Measurements from ENCODE around the gene CAPZB.

CAPZB gene

DNA sequence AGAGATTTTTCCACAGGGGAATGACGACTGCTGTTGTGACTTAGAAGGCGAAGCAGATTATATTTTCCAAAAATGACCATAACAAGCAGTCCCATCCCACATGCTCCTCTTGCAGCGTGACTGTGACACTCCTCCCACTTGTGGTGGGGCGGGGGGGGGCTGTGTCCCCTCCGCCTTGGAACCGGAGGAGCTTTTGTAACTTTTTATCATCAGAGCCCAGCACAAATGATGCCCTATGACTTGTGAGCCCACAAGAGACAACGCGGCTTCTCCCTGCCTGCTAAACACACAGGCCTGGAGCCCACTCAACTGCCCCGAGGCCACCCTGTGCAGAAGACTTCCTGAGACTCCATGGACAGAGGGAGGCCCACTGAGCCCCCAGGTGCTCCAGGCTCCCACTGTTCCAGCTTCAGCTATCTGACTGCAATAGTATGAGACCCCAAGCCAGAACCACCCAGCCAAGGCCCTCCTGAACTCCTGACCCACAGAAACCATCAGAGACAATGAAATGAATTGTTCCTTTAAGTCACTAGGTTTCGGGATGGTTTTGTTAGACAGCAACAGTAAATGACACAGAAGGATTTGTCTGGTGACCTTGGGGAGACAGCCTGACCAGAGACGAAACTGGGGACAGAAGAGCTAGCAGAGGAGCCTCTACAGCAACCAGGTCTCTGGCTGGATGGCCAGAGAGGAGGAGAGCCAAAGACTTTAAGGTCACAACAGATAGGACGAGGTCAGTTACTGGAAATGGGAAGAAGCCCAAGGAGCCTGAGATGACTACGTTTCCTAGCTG lies 58.8 kb downstream of the CAPZB start:
- no peak for DNase-seq

DNA sequence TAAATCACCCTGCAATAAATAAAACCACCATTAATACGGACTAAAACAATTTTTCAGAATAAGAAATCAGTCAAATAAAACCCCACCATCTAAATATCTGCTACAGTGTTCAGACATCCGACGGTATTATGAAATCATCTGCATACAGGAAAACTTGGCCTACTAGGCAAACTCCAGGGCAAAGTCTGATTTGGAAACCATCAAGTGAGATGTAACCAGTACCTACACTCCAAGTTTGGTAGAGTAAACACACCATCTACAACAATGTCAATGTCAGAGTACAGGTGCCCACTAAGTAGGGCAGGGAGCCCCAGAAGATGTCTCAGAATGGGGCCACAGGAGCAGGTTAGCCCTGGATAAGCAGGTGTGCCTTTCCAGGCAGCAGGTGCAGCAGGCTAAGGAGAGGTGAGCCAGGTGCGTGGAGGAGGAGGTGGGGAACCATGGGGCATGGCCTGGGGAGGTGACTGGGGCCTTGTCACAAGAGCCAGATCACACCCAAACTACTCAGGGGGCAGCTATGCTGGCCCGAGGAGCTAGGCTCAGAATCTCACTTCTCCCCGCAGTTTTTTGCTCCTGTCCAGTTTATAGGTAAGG lies 59.6 kb downstream of the CAPZB start:
- no peak for DNase-seq

DNA sequence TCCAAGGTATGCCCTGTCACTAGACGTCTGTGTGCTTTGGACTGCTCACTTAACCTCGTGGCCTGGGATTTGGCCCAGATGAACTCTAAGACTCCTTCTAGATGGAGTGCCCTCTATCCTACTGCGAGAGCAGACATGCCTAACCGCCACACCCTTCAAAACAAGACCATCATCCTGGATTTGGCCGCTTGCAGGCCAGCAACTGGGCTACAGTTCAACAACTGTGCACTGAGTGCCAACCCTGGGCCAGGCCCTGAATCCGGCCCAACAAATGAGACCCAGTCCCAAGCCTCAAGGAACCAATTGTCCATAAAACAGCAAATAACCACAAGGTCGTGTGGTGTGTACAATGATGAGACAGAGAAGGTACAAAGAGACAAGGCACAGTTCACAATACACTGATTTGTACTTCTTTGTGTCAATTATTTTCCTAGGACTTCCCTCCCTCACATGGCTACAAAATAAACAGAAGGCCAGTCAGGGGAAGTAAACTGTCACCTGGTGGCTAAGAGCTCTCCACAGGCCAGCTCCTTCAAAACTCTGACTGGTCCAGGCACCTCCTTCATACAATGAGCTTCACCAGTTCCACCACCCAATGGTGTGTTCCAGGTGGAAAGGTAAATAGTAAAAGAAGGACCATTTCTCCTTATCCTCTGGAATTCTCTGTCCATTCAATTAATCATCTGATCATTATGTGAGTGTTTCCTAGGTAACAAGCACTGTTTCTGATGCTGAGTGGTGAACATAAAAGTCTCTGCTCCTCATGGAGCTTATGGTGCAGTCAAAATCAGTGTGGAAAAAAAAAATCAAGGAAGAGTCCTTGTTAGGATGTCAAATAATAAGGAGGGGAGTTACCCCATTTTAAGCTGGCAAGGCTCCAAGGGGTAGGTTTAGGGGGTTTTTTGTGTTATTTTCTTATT lies 60.4 kb downstream of the CAPZB start:
- DNase-seq, result no peak

DNA sequence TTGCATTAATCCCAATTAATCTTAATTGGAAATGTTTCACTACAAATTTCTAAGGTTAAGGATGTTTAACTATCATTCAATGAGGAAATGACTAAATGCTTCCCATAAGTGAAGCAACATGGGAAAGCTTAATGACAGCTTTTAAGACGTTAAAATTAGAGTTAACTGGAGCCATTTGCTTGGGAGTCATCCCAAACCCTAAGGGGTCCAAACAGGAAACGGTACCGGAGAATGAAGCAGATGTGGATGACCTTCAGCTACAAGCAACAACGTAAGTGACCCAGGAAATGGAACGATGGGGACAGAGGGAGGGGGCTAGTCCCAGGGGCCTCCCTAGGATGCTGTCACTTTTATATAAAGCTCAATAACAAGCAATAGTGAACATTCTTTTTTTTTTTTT lies 62.2 kb downstream of the CAPZB start:
- no peak for DNase-seq

DNA sequence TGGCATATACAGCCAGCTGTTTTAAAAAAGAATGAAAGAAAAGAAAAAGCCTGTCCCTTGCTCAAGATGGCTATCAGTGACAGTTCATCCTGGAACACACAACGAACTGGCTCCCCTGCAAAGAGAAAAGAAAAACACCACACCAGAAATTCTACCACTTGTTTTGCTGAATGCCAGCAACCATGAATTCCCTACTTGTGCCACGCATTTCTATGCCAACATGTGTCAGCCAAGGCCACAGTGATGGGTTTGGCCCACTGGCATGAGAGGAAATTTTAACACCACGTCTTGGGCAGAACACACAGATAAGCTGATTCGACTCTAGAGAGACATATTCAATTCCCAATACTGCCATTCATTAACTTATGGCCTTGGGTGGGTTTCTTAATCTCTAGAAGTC lies 64.0 kb downstream of the CAPZB start:
- no peak for DNase-seq

DNA sequence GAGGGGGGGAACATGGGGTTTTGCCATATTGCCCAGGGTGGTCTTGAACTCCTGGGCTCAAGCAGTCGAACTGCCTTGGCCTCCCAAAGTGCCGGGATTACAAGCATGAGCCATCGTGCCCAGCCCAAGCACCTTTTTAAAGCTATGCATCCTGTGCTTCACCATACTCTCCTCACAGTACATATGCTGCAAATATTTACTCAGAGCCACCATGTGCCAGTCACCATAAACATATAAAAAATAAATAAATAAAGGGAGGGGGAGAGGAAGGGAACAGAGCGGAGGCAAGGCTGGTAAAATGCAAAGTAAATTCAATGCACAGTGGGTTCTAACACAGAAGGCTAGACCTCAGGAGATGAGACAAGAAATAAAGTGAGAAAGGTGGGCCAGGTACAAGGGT lies 64.7 kb downstream of the CAPZB start:
- DNase-seq, result no peak

DNA sequence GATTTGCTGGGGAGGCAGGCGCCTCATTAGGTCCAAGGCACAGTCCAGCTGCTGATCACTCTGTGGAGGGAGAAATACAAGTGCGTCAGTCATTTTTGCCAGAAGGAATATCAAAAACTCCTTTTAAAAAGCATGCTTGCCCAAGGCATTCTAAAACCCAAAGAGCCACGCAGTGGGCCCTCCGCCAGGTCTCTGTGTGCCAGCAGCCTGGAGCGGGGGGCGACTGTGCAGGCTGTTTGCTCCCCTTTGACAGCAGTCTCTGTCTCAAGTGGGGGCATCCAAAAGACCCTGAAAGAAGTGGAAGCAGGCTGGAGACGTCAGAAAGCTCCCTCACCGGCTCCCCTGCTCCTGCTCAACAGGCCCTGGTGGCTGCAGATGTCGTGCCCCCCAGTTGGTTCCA lies 65.6 kb downstream of the CAPZB start:
- no peak for DNase-seq

DNA sequence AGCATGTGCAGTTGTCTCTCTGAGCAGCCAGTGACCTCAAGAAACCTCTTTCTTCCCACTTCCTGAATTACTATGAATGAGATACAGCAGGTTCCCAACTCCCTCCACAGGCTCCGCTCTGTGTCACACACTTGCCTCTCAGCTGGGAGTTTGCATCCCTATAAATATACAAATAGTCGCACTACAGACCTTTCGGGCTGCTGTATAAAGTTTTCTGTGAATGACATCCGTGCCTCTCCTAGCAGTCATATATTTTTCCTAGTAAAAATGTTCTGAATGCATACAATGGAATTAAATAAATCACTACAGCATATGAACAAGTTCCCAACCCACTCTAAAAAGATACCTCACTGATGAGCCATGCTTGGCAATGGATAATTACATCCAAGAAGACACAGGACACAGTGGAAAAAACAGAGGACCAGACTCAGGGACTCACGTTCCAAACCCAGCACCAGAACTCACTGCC lies 66.8 kb downstream of the CAPZB start:
- no peak for DNase-seq

DNA sequence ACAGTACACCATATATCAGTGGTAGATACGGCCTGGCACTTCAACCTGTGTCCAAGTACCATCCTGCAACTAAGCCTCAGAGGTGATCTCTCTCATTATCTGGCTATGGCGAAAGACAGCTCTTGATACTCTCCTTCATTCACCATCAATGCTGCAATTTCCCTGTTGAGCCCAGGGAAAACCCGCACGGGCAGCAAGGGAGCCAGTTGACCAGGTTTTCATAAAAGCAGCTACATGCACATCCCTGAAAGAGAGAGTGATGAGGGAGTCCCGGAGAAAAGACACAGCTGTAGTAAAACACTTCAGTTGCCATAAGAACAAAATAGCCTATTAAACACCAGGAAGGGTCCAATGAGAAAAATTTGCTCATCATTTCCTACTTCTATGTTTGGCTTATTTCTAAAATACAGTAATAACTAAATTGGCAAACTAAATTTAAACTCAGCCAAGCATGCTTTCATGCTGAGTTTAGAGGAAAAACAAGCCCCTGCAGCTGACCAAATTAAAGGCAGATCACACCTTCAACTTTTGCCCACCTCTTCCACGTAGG lies 68.3 kb downstream of the CAPZB start:
- DNase-seq, result no peak

DNA sequence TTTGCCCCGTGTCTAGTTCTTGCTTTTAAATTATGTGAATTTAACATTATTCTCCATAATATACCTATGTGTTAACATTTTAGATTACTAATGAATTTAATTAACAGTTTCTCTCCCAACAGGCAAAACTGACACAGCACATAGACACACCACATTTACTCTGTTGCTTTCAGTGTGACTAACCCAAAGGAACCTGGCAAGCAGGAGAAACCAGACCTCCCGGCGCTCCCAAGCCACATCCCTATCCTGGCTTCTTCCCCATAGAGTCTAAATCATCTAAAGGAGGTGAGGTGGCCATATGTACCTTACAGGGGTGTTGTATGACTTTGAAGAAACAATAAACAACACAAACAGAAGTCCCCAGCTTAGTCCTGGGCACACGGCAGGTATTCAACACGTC lies 69.2 kb downstream of the CAPZB start:
- no peak for DNase-seq

DNA sequence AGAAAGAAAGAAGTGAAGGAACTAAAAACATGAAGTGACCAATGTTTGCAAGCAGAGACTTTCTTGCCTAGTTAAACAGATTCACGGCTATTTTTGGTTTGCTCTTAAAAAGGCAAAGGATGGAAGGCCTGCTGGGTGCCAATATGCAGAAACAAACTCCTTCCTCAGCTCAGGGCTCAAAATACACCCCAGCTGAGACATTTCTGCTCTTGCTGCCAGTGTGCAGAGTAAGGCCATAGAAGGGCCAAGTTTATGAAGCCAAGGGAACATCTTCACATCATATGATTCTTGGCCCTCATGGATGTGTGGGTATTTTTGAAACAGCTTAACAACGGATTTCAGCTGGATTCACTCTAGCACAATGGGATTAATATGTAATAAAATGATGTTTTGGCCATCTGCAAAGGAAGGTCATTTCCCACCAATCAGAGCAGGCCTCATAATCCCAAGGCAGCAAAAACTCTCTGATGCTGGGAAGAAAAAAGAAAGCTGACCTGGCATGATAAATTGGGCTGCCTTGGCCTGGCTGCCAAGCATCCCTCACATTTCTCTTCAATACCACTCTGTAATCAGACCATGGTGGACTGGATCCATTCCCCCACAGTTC lies 70.7 kb downstream of the CAPZB start:
- no peak for DNase-seq

DNA sequence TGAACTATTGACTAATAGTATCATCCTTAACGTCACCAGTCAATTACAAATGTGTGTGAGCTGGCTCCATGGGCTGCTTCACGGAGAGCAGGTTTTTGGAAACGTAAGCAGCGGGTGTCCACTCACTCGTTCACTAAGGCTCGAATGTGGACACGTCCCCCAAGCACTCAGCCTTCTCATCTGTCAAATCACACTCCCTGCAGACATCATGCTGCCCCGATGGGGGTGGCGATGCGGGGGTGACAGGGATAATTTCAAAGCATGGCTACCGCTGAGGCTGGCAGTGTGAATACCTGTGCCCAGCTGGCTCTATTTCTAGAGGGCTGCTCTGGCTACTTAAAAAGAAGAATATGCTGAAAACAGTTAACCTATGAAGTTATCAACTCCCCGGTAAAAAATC lies 71.3 kb downstream of the CAPZB start:
- DNase-seq, result no peak

DNA sequence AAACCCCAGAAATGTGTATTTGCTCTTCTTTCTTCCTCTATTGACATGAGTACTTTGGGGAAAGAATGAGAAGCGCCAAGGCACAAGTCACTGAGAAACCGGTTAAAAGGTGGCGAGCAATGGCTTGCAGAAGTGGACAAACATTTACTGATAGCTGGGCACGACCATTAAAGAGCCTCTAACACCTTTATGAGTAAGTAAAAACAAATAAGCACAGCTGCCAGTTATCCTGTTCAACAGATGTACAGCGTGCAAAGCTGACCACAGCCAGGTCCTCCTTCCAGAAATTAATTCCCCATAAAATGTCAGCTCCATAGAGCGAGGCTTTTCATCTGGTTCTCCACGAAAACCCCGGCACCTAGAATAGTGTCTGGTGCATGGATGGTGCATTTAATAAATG lies 72.7 kb downstream of the CAPZB start:
- no peak for DNase-seq

DNA sequence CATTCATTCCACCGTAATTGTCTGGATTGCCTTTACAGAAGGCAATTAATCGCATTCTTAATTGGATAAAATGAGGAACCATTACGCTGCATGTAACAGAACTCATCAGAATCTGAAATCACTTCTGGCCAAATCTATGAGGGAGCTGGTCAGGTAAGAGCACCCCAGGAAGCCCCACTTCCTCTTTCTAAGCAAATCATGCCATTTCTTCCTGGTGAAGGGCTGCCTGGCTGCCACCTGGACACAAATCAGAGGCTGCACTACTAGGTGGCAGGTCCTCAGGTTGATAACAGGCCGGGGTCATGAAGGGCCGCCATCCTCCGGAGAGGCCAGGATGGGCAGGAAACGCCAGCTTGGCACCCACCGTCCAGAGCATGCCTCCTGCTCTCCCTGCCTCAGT lies 73.7 kb downstream of the CAPZB start:
- DNase-seq, result no peak

DNA sequence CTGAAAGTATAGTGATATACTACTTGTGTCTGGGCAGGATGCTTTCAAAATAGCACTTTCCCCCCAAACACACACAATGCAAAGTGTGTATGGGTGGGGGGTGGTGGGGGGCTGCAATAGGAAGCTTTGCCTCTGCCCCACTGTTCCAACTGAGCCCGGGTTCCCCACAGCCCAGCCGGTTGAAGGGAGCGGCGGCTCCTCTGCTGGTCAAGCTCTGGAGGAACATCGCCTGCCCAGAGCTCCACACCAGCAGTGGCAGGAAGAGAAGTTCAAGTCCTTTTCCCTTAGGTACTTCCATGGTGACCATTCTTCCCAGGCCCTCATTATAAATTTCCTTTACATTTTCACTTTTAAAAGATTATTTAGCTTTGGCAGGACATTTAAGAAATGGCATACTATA lies 74.9 kb downstream of the CAPZB start:
- DNase-seq, result no peak

DNA sequence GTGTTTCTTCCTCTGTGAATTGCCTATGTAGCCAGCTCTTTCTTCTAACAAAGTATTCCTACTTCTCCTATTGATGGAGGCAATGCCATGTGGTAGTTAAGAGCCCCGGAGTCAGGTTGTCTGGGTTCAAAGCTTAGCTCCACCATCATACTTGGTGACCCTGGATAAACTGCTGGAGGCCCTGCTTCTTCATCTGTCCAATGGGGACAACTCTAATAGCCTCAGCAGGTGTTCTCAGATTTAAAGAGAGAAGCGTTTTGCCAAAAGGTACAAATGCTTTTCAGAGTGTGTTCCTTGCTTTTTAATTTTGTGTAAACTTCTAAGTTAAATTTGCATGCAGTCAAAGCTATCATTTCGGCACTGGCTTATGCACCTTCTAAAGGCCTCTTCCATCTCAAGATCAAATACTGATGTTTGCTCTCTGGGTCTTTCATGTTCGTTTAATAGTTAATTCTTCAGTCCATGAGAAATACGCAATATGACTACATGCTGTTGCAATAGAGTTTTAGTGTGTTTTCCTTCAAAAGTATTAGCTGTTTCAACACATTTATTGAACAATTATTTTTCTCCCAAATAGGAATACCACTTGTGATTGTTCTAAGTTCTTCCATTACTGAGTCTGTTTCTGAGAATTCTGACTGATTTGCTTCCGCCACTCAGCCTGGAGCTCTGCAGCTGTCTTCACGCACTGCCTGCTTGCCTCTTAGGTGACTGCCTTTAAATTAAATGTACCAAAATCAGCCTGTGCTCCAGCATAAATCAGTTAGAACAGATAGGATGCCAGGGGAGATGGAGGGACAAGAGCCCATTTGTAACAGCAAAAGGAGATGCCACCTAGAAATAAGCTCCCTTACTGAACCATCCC lies 75.6 kb downstream of the CAPZB start:
- no peak for DNase-seq

DNA sequence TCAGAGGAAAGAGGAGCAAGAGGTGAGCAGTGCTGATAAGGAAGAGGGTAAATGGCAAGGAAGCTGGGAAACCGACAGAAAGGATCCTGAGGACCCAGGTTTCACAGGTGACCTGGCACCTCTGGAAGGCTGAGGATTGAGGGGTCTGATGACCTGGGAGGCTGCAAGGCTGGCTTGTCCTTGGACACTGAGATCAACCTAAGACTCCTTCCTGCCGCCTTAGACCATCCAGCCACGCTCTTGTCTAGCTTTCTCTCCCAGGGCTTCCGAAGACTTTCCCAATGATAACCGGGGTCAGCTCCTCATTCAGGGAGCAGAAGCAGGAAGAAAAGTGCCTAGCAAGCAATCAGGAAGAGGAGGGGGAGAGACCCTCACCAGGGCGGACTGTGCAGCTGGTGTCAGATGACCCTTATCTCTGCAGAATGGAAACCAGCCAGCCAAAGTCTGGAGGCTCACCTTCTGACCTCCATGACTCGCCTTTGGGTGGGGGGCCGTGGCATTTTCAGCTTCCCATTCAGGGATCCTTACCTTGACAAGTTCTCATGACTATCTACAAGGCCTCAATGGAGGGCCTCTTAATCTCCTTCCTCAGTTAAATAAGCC lies 77.7 kb downstream of the CAPZB start:
- DNase-seq, result no peak

DNA sequence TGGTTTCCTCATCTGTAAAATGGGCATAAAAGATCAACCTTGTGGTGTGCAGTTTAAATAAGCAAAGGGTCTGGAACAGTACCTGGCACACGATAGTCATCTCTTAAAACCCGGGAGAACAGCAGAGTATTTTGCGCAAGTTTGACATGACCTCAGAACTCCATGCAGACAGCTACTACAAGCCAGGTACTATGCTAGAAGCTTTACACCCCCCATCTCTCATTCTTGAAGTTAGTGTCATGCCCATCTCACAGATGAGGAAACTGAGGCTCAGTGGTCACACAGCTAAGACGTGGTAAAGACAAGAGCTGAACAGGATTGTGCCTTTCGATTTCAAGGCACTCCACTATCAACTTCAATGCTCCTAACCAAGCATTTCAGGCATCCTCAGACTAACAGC lies 78.7 kb downstream of the CAPZB start:
- DNase-seq, result no peak

DNA sequence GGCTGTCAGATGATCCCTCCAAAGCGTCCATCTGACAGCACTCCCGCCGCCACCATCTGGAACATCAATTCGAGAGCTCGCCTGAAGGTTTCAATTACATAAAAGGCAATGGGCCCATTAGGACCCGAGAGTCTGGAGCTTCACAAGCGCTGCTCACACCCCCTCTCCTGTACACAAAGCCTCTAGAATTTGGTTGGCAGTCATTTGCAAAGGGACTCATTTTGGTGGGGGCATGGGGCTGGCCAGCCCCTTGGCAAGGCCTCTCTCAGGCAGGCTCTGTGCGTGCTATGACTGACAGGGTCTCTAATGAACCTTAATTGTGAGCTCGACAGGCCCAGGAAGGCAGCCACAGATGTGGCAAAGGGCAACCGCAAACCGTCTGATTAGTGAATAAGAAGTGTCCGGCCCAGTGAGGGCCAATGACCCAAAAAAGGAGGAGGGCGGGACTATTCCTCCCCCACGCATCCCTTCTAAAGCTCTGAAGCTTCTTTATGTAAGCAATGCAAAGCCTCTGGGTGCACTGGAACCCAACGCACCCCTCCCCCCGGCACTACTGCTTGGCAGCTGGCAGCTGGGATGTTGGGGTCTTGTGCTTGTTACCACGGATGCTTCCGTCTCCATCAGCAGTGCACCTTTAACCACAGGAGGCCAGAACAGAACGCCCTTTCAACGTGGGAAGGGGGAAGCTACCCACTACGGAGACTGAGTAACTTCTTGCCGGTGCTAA lies 79.4 kb downstream of the CAPZB start:
- DNase-seq, result no peak

DNA sequence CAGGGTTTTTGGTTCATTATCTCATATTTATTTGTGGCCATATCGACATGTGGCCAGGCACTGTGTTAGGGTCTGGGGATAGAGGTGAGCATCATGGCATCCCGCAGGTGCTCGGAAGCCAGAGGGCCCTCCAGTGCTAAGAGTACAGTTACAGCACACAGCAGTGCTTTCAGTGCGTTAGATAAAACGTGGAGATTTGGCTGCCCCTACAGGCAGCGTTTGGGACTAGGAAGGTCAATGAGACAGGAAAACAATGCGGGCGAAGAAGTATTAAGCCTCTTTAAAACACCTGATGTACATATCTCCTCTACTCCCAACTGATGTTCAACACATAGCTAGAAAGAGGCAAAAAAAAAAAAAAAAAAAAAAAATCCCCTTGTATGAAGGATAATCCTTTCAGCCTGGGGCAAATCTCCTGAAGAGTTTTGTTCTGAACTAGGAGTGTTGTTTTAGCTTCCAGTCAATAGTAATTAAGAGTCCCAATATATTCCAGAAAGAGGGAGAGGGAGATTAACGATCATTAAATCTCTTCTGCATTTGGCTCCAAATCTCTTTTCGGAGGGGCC lies 80.1 kb downstream of the CAPZB start:
- DNase-seq, result no peak
